Spinal cord (tissue), 10 donors: Measurements from ENCODE around the gene FADS3. TPM values are rescaled to one million over a fixed set of nuclear protein-coding genes. Genes with fewer than 3 reads are reported as not detected.
A peak's percentile ranks its signal among the peaks of the same experiment; 100 is the strongest.

Source experiments
- DNase-seq, 6 donors: peaks; one replicate each; pipeline versions ENCODE4 v3.0.0 to v3.0.0-alpha.2; 2013 to 2015; ENCODE audit warnings: low spot score in 6 of 6, low read depth in 4 of 6
- H3K27ac ChIP-seq: one replicate; pipeline ENCODE4 v1.5.1; 2013; ENCODE audit warnings: low read depth, low read length, control low read depth
- H3K27me3 ChIP-seq: one replicate; pipeline ENCODE4 v1.6.1; 2013; ENCODE audit warnings: low read length; ENCODE audit not compliant: control insufficient read depth, insufficient read depth
- H3K36me3 ChIP-seq: one replicate; pipeline ENCODE4 v1.6.1; 2013; ENCODE audit warnings: low read length; ENCODE audit not compliant: control insufficient read depth, insufficient read depth
- H3K4me1 ChIP-seq: one replicate; pipeline ENCODE4 v1.6.1; 2013; ENCODE audit warnings: low read length; ENCODE audit not compliant: control insufficient read depth, insufficient read depth
- H3K4me3 ChIP-seq: one replicate; pipeline ENCODE4 v1.5.1; 2013; ENCODE audit warnings: low read depth, low read length, control low read depth
- H3K9me3 ChIP-seq: one replicate; pipeline ENCODE4 v1.6.1; 2013; ENCODE audit warnings: low read length; ENCODE audit not compliant: control insufficient read depth, insufficient read depth
- WGBS: methylation state at CpG from one replicate; pipeline ENCODE4 v1.1.5; 2013; ENCODE audit warnings: missing lambda C conversion rate; ENCODE audit not compliant: insufficient coverage; 5-methylcytosine and 5-hydroxymethylcytosine counted together
- polyA plus RNA-seq, 2 donors: library from polyadenylated mRNA; unstranded; fragments of 120-200 nt; gene quantifications; one replicate each; pipeline ENCODE4 v1.2.1, GENCODE V29; 2013; ENCODE audit not compliant: insufficient read length in 2 of 2
- total RNA-seq, 2 donors: library from RNA; depleted of rRNA in 1 of 2; stranded (reverse); fragments of 120-200 nt in 1 of 2; fragments of >200 nt in 1 of 2; gene quantifications; one replicate each; pipeline versions ENCODE4 v1.2.3 to v1.2.4, GENCODE V29; 2013 to 2014
- donor health status: healthy.

Gene FADS3
- total and polyA plus RNA-seq, 4 donors: 41.1 to 66.9 (median 60.3) TPM

GRCh38 chr11:61890529-61891330 is 615 bp downstream of the FADS3 start:
- peak in 1 of 6 donors; percentile 62 for DNase-seq
- Histone ChIP-seq H3K36me3 (peaks cover 28% of the 10 kb centered on the region), H3K4me1 (peaks cover 25% of the 10 kb centered on the region), H3K27ac (no peak overlapping the region), H3K4me3 (peak overlapping the region; percentile 75), H3K9me3 (no peaks in the 10 kb centered on the region), H3K27me3 (no peaks in the 10 kb centered on the region)
- WGBS: 1% methylated on average over 35 of the region's 38 CpGs

- DNase-seq: no peak
- Histone ChIP-seq H3K36me3 (peaks cover 37% of the 10 kb centered on the region), H3K4me1 (peaks cover 25% of the 10 kb centered on the region), H3K27ac (no peak overlapping the region), H3K27me3 (no peaks in the 10 kb centered on the region), H3K4me3 (peak overlapping the region; percentile 75), H3K9me3 (no peaks in the 10 kb centered on the region)
- WGBS: 92% methylated on average over 5 of the region's 10 CpGs
Observed at GRCh38 chr11:61889831-61890230, 1.5 kb downstream of the FADS3 start.

GRCh38 chr11:61888590-61888989 is 2.8 kb downstream of the FADS3 start:
- no peak for DNase-seq
- no peaks in the 10 kb centered on the region for H3K27me3 ChIP-seq
- H3K4me3 ChIP-seq: no peak overlapping the region
- no peak overlapping the region for H3K27ac ChIP-seq
- peaks cover 47% of the 10 kb centered on the region for H3K36me3 ChIP-seq
- no peaks in the 10 kb centered on the region for H3K9me3 ChIP-seq
- H3K4me1 ChIP-seq: peaks cover 25% of the 10 kb centered on the region
- WGBS: 90% methylated on average over 12 of the region's 12 CpGs

- no peak overlapping the region for H3K4me3 ChIP-seq
- no peaks in the 10 kb centered on the region for H3K9me3 ChIP-seq
- H3K27ac ChIP-seq: no peak overlapping the region
- peaks cover 50% of the 10 kb centered on the region for H3K36me3 ChIP-seq
- whole genome bisulfite sequencing: 79% methylated on average over 6 of the region's 7 CpGs
- DNase-seq: no peak
- peaks cover 25% of the 10 kb centered on the region for H3K4me1 ChIP-seq
- H3K27me3 ChIP-seq: no peaks in the 10 kb centered on the region
Observed at GRCh38 chr11:61887839-61888494, 3.4 kb downstream of the FADS3 start.

GRCh38 chr11:61886643-61887042 is 4.7 kb downstream of the FADS3 start:
- WGBS: 100% methylated on average over 3 of the region's 3 CpGs
- no peak overlapping the region for H3K27ac ChIP-seq
- H3K9me3 ChIP-seq: no peaks in the 10 kb centered on the region
- H3K36me3 ChIP-seq: peaks cover 50% of the 10 kb centered on the region
- no peak overlapping the region for H3K4me3 ChIP-seq
- peaks cover 18% of the 10 kb centered on the region for H3K4me1 ChIP-seq
- DNase-seq: no peak
- no peaks in the 10 kb centered on the region for H3K27me3 ChIP-seq

GRCh38 chr11:61885784-61886580 is 5.4 kb downstream of the FADS3 start:
- 92% methylated on average over 8 of the region's 13 CpGs for WGBS
- Histone ChIP-seq H3K27me3 (no peaks in the 10 kb centered on the region), H3K4me3 (no peak overlapping the region), H3K9me3 (no peaks in the 10 kb centered on the region), H3K36me3 (peaks cover 50% of the 10 kb centered on the region), H3K4me1 (peaks cover 17% of the 10 kb centered on the region), H3K27ac (no peak overlapping the region)
- no peak for DNase-seq

GRCh38 chr11:61885166-61885778 is 6.1 kb downstream of the FADS3 start:
- no peak overlapping the region for H3K27ac ChIP-seq
- WGBS: 80% methylated on average over 6 of the region's 7 CpGs
- H3K36me3 ChIP-seq: peaks cover 45% of the 10 kb centered on the region
- peaks cover 10% of the 10 kb centered on the region for H3K4me1 ChIP-seq
- no peaks in the 10 kb centered on the region for H3K27me3 ChIP-seq
- no peaks in the 10 kb centered on the region for H3K9me3 ChIP-seq
- DNase-seq: no peak
- no peak overlapping the region for H3K4me3 ChIP-seq

- Histone ChIP-seq H3K27me3 (no peaks in the 10 kb centered on the region), H3K4me1 (no peaks in the 10 kb centered on the region), H3K4me3 (no peak overlapping the region), H3K9me3 (no peaks in the 10 kb centered on the region), H3K27ac (no peak overlapping the region), H3K36me3 (peaks cover 50% of the 10 kb centered on the region)
- 76% methylated on average over 5 of the region's 5 CpGs for WGBS
- DNase-seq: no peak
Observed at GRCh38 chr11:61883947-61884346, 7.4 kb downstream of the FADS3 start.

- WGBS: 85% methylated on average over 10 of the region's 10 CpGs
- no peak overlapping the region for H3K27ac ChIP-seq
- no peaks in the 10 kb centered on the region for H3K27me3 ChIP-seq
- H3K9me3 ChIP-seq: no peaks in the 10 kb centered on the region
- H3K4me1 ChIP-seq: no peaks in the 10 kb centered on the region
- no peak for DNase-seq
- peaks cover 56% of the 10 kb centered on the region for H3K36me3 ChIP-seq
- H3K4me3 ChIP-seq: no peak overlapping the region
Observed at GRCh38 chr11:61883327-61883726, 8.0 kb downstream of the FADS3 start.
